NCI-H1105 treated with DMSO at 0.1 percent for 48 hours (cell line): ENCODE results near the gene ABHD8.

Experiments used
- DNase-seq: peaks from one replicate; lab custom pipeline; 2025; lab: John Stamatoyannopoulos, UW

ABHD8 gene

GRCh38 chr19:17321655-17322489 is 18.6 kb upstream of the ABHD8 start:
- no peak for DNase-seq

GRCh38 chr19:17320435-17320834 is 17.2 kb upstream of the ABHD8 start:
- no peak for DNase-seq

GRCh38 chr19:17319473-17320238 is 16.4 kb upstream of the ABHD8 start:
- no peak for DNase-seq

- DNase-seq = no peak
These were observed 15.7 kb upstream of the ABHD8 start for GRCh38 chr19:17318966-17319365.

- no peak for DNase-seq
These were observed 10.9 kb upstream of the ABHD8 start for GRCh38 chr19:17314007-17314593.

GRCh38 chr19:17312189-17313113 is 9.2 kb upstream of the ABHD8 start:
- no peak for DNase-seq

GRCh38 chr19:17311455-17312188 is 8.4 kb upstream of the ABHD8 start:
- DNase-seq = no peak

GRCh38 chr19:17309965-17310461 is 6.8 kb upstream of the ABHD8 start:
- no peak for DNase-seq

GRCh38 chr19:17309198-17309964 is 6.2 kb upstream of the ABHD8 start, which contains the start of gene DDA1:
Gene DDA1 (plus strand): TSS chr19:17309563. CDS start chr19:17309655, 92 bp downstream.
- peak; percentile 100 for DNase-seq

- no peak for DNase-seq
These were observed 4.7 kb upstream of the ABHD8 start for GRCh38 chr19:17307876-17308377.

- DNase-seq = no peak
These were observed 3.1 kb upstream of the ABHD8 start for GRCh38 chr19:17306285-17306714.

GRCh38 chr19:17305517-17306284 is 2.5 kb upstream of the ABHD8 start, which contains the start of gene MRPL34:
Gene MRPL34 (plus strand): TSS chr19:17305872. CDS start chr19:17305893, 21 bp downstream.
- DNase-seq = peak; percentile 100

- no peak for DNase-seq
These were observed 1.9 kb upstream of the ABHD8 start for GRCh38 chr19:17305216-17305516.

- no peak for DNase-seq
These were observed 1.4 kb upstream of the ABHD8 start for GRCh38 chr19:17304386-17305215.

GRCh38 chr19:17303940-17304267 is 679 bp upstream of the ABHD8 start:
- DNase-seq = no peak

- no peak for DNase-seq
These were observed 646 bp downstream of the ABHD8 start for GRCh38 chr19:17302391-17303166.

GRCh38 chr19:17300992-17301619 is 2.1 kb downstream of the ABHD8 start:
- DNase-seq = no peak
